ENCODE data around the gene PPP1R14D. TPM values are rescaled to one million over a fixed set of nuclear protein-coding genes. Genes with fewer than 3 reads are reported as not detected.

PPP1R14D gene
- total and polyA plus RNA-seq, 2 donors (not counting 3 experiments of a cell fraction or from before 2014, with no cell fraction given): not detected

DNA sequence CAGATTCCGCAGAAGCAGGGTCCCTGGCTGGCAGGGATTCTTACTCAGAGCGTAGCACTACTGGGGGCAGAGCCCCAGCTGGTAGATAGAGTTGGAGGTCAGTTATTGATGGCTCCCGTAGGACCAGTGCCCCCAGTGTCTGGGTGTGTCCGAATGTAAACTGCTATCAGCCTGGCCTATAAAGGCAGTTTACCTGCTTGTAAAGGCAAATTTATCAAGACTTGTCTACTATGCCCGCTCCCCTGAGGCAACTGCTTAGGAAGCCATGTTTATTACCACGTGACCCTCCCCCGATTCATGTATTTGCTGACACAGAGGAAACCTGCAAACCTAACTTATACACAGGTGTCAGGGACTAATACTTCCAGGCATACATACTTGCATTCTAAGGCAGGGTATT, 607 bp upstream of the PPP1R14D start:
- BruUV-seq (replicated peaks): no TSS peak
- intact Hi-C loops (cut with micrococcal nuclease) (no loop called here), dilution Hi-C loops (cut with MboI; ENCODE audit: extremely low pct_ligation_motif_present, low sequenced_read_pairs) (no loop called here)
- Histone ChIP-seq H2AFZ (ENCODE audit: low read depth, low read length) (no peak overlapping the region), H3K27ac (ENCODE audit: insufficient read depth, low read depth, low read length) (no peak overlapping the region), H4K20me1 (replicated peaks; ENCODE audit: control insufficient read depth, extremely low read depth, insufficient read depth, low read length) (no peaks in the 10 kb centered on the region), H3K4me3 (replicated peaks in 1 of 3; ENCODE audit: insufficient read depth in 1 of 3, low read depth in 1 of 3, low read length in 3 of 3) (no peak overlapping the region), H3K9ac (replicated peaks; ENCODE audit: extremely low read depth, insufficient read depth, low read length) (no peak overlapping the region), H3K4me2 (ENCODE audit: insufficient read depth, low read length) (no peak overlapping the region), H3K27me3 (ENCODE audit: control insufficient read depth in 2 of 2, insufficient read depth in 2 of 2, low read length in 2 of 2) (peaks cover 7 to 14% of the 10 kb centered on the region in 2 experiments), H3K9me3 (replicated peaks; ENCODE audit: control insufficient read depth, insufficient read depth, low read length) (no peaks in the 10 kb centered on the region), H3K4me1 (ENCODE audit: control insufficient read depth, extremely low read depth, insufficient read depth, low read length) (no peaks in the 10 kb centered on the region), H3K79me2 (ENCODE audit: control insufficient read depth, insufficient read depth, low read length) (no peaks in the 10 kb centered on the region), H3K36me3 (ENCODE audit: control insufficient read depth in 2 of 2, extremely low read depth in 1 of 2, insufficient read depth in 2 of 2, low read length in 2 of 2) (no peaks in the 10 kb centered on the region), H3K9me1 (replicated peaks; ENCODE audit: control insufficient read depth, extremely low read depth, insufficient read depth, low read length) (no peaks in the 10 kb centered on the region)
- POLR2A ChIA-PET: no interaction called here
- FAIRE-seq: no peak
- CTCF ChIA-PET: interaction anchor here (0.8 to 2.2 kb wide), 4 partner anchors 10 to 34 kb away, joined by 3 to 11 read pairs (median 4); no protein-coding TSS in a partner anchor
- no peak for DNase-seq (ENCODE audit: low read depth, low spot score)
- no peak for TF ChIP-seq JUN (IDR thresholded peaks at IDR 0.05; ENCODE audit: borderline replicate concordance, insufficient read depth, insufficient read length, low read depth)

DNA sequence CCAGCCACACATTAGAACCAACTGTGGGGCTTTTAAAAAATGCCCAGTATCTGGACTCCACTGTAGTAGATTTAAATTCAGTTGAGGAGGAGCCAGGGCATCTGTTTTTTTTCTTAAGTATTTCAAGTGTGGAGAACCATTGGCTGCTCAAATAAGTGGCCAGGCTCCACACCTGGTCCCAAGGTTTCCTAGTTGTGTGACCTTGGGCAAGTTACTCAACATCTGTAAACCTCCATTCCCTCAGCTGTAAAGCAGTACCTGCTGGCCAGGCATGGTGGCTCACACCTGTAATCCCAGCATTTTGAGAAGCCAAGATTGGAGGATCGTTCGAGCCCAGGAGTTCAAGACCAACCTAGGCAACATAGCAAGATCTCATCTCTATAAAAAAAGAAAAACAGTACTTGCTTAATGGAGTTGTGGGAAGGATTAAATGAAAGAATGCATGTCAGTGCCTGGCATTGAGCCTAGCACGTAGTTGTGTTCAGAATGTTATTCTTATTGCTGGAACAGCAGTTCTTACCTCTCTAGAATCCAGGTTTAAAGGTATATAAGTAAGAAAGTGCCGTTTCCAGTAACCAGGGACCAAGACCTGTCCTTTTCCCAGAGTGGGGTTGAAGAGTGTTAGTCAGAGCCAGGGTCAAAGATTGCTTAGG, 2.0 kb downstream of the PPP1R14D start:
- Histone ChIP-seq H3K9me1 (replicated peaks; ENCODE audit: control insufficient read depth, extremely low read depth, insufficient read depth, low read length) (no peaks in the 10 kb centered on the region), H3K4me2 (ENCODE audit: insufficient read depth, low read length) (no peak overlapping the region), H2AFZ (ENCODE audit: low read depth, low read length) (no peak overlapping the region), H3K4me1 (ENCODE audit: control insufficient read depth, extremely low read depth, insufficient read depth, low read length) (no peaks in the 10 kb centered on the region), H4K20me1 (replicated peaks; ENCODE audit: control insufficient read depth, extremely low read depth, insufficient read depth, low read length) (no peaks in the 10 kb centered on the region), H3K4me3 (replicated peaks in 1 of 3; ENCODE audit: insufficient read depth in 1 of 3, low read depth in 1 of 3, low read length in 3 of 3) (no peak overlapping the region), H3K27me3 (ENCODE audit: control insufficient read depth in 2 of 2, insufficient read depth in 2 of 2, low read length in 2 of 2) (peaks cover 7 to 14% of the 10 kb centered on the region in 2 experiments), H3K36me3 (ENCODE audit: control insufficient read depth in 2 of 2, extremely low read depth in 1 of 2, insufficient read depth in 2 of 2, low read length in 2 of 2) (no peaks in the 10 kb centered on the region), H3K9ac (replicated peaks; ENCODE audit: extremely low read depth, insufficient read depth, low read length) (no peak overlapping the region), H3K79me2 (ENCODE audit: control insufficient read depth, insufficient read depth, low read length) (no peaks in the 10 kb centered on the region), H3K9me3 (replicated peaks; ENCODE audit: control insufficient read depth, insufficient read depth, low read length) (no peaks in the 10 kb centered on the region), H3K27ac (ENCODE audit: insufficient read depth, low read depth, low read length) (no peak overlapping the region)
- no peak for DNase-seq (ENCODE audit: low read depth, low spot score)
- intact Hi-C loops (cut with micrococcal nuclease) (no loop called here), dilution Hi-C loops (cut with MboI; ENCODE audit: extremely low pct_ligation_motif_present, low sequenced_read_pairs) (no loop called here)
- FAIRE-seq: no peak
- BruUV-seq (replicated peaks): no TSS peak
- no peak for TF ChIP-seq MYC (IDR thresholded peaks at IDR 0.05; ENCODE audit: low read depth, low read length)
- TF ChIP-seq POLR2AphosphoS5 (IDR thresholded peaks at IDR 0.05; ENCODE audit: insufficient read depth, low read depth, low read length): no peak
- no peak for TF ChIP-seq FOS (IDR thresholded peaks at IDR 0.05; ENCODE audit: borderline replicate concordance, insufficient read depth, low read length)
- TF ChIP-seq GATA2 (IDR thresholded peaks at IDR 0.05; ENCODE audit: insufficient read depth, insufficient read length, low read depth, low read length): no peak
- TF ChIP-seq, protein P1, sequence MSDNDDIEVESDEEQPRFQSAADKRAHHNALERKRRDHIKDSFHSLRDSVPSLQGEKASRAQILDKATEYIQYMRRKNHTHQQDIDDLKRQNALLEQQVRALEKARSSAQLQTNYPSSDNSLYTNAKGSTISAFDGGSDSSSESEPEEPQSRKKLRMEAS (IDR thresholded peaks at IDR 0.05; ENCODE audit: insufficient read depth, insufficient read length): no peak
- TF ChIP-seq EZH2 (IDR thresholded peaks at IDR 0.05; ENCODE audit: borderline replicate concordance, low read depth, low read length, severe bottlenecking): no peak
- no peak for TF ChIP-seq JUN (IDR thresholded peaks at IDR 0.05; ENCODE audit: borderline replicate concordance, insufficient read depth, insufficient read length, low read depth)
- TF ChIP-seq, protein P2, sequence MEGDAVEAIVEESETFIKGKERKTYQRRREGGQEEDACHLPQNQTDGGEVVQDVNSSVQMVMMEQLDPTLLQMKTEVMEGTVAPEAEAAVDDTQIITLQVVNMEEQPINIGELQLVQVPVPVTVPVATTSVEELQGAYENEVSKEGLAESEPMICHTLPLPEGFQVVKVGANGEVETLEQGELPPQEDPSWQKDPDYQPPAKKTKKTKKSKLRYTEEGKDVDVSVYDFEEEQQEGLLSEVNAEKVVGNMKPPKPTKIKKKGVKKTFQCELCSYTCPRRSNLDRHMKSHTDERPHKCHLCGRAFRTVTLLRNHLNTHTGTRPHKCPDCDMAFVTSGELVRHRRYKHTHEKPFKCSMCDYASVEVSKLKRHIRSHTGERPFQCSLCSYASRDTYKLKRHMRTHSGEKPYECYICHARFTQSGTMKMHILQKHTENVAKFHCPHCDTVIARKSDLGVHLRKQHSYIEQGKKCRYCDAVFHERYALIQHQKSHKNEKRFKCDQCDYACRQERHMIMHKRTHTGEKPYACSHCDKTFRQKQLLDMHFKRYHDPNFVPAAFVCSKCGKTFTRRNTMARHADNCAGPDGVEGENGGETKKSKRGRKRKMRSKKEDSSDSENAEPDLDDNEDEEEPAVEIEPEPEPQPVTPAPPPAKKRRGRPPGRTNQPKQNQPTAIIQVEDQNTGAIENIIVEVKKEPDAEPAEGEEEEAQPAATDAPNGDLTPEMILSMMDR (IDR thresholded peaks at IDR 0.05; ENCODE audit: extremely low read depth in 1 of 2, insufficient read depth in 1 of 2, low read depth in 1 of 2, low read length in 2 of 2): no peak
- no peak for TF ChIP-seq POLR2A (IDR thresholded peaks at IDR 0.05; ENCODE audit: low read depth, low read length)
- CTCF ChIA-PET: no interaction called here
- POLR2A ChIA-PET: no interaction called here

Data from endothelial cell of umbilical vein (primary cell).